Activated CD4-positive, alpha-beta T cell treated with anti-CD3 and anti-CD28 coated beads for 36 hours (primary cell): Measurements from ENCODE around the gene WDR90. TPM values are rescaled to one million over a fixed set of nuclear protein-coding genes. Genes with fewer than 3 reads are reported as not detected.
A peak's percentile ranks its signal among the peaks of the same experiment; 100 is the strongest.

Source experiments
- ATAC-seq: fragments of 200-7000 bp; cut with Tn5 transposase; one replicate; pipeline ENCODE4 v1.10.0; 2021; ENCODE audit warnings: mild to moderate bottlenecking, moderate library complexity
- CTCF ChIA-PET: fragments of 350-600 bp; sonication (Branson Sonifier 250); formaldehyde crosslinking; loops from one replicate; lab custom pipeline; 2021; ENCODE audit warnings: antibody characterized with exemption; lab: Charles Lee
- POLR2A ChIA-PET: fragments of 350-600 bp; sonication (Branson Sonifier 250); formaldehyde crosslinking; loops from one replicate; lab custom pipeline; 2021; ENCODE audit warnings: antibody characterized with exemption, inconsistent platforms; lab: Charles Lee
- DNase-seq: peaks from one replicate; pipeline ENCODE4 v3.0.0-alpha.2; 2020
- H3K27ac Mint-ChIP-seq: one replicate; pipeline ENCODE4 v1.8.0; 2021; ENCODE audit warnings: mixed read lengths
- H3K27me3 Mint-ChIP-seq: one replicate; pipeline ENCODE4 v1.8.0; 2021; ENCODE audit warnings: mixed read lengths
- H3K36me3 Mint-ChIP-seq: one replicate; pipeline ENCODE4 v1.8.0; 2021; ENCODE audit warnings: low read depth, mixed read lengths
- H3K4me1 Mint-ChIP-seq: one replicate; pipeline ENCODE4 v1.8.0; 2021; ENCODE audit warnings: mixed read lengths
- H3K4me3 Mint-ChIP-seq: one replicate; pipeline ENCODE4 v1.8.0; 2021; ENCODE audit warnings: mild to moderate bottlenecking, moderate library complexity, mixed read lengths
- H3K9me3 Mint-ChIP-seq: one replicate; pipeline ENCODE4 v1.8.0; 2021; ENCODE audit warnings: low read depth, mixed read lengths
- intact Hi-C, 2 experiments: fragments of 100-400 bp; cut with DNase I in 1 of 2; cut with micrococcal nuclease in 1 of 2; formaldehyde crosslinking; loops; one replicate each; pipeline versions ENCODE4 v1.14.2 to v1.15.1; 2022 to 2024; cut with DNase I, micrococcal nuclease
- total RNA-seq, 2 experiments: library from RNA; stranded (reverse); gene quantifications; one replicate each; pipeline ENCODE4 v1.2.3, GENCODE V29; 2021

WDR90 gene
- total RNA-seq, 2 experiments from 2014 or later: 43.6 to 55.9 TPM

DNA sequence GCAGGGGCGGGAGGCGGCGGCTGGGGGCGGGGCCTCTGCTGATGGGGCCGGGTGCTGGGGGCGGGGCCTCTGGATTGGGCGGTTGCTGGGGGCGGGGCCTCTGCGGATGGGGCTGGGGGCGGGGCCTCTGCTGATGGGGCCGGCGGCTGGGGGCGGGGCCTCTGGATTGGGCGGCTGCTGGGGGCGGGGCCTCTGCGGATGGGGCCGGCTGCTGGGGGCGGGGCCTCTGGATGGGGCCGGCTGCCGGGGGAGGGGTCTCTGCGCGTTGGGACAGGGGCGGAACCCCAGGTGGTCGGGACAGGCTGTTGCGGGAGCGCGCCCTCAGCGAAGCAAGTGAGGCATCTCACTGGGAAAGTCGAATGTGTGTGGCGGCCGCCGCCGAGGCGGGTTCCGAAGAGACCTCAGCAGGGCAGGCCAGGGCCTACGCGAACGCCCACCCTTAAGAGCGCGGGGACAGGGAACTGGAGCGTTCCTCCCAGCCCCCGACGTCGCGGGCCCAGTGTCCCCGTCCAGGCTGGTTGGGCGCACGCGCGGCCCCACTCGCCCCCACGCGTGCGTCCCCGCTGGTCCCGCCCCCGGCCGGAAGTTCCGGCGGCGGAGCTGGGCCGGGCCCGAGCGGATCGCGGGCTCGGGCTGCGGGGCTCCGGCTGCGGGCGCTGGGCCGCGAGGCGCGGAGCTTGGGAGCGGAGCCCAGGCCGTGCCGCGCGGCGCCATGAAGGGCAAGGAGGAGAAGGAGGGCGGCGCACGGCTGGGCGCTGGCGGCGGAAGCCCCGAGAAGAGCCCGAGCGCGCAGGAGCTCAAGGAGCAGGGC is 30.9 kb downstream of the WDR90 start, which contains the start of gene STUB1:
Gene STUB1 (plus strand): TSS at position 597 of the 811 bp plus-strand sequence. CDS start 116 bp downstream, at position 713.
- ATAC-seq: peak; percentile 52
- H3K4me3 Mint-ChIP-seq: peak within 1 kb of the TSS; percentile 76
- ChIA-PET CTCF (no interaction called here), POLR2A (interaction anchor here (1.0 kb wide), 1 partner anchor 740 kb away, joined by 3 read pairs; the partner anchor contains the start of gene UQCC4)
- H3K9me3 Mint-ChIP-seq: no peaks in the 10 kb centered on the region
- peaks cover 21% of the 10 kb centered on the region for H3K36me3 Mint-ChIP-seq
- peaks cover 2% of the 10 kb centered on the region for H3K27me3 Mint-ChIP-seq
- intact Hi-C loops: loop anchor here (1.0 to 5.0 kb wide), 16 partner anchors 10 to 1092 kb away; partner anchors contain the start of genes METTL26 (in 2 of the 2), ANTKMT (in 1 of the 2), AXIN1 (in 1 of the 2) and CAPN15 (in 1 of the 2)
- peaks cover 37% of the 10 kb centered on the region for H3K4me1 Mint-ChIP-seq
- peak within 1 kb of the TSS; percentile 73 for H3K27ac Mint-ChIP-seq
- DNase-seq: peak; percentile 96

DNA sequence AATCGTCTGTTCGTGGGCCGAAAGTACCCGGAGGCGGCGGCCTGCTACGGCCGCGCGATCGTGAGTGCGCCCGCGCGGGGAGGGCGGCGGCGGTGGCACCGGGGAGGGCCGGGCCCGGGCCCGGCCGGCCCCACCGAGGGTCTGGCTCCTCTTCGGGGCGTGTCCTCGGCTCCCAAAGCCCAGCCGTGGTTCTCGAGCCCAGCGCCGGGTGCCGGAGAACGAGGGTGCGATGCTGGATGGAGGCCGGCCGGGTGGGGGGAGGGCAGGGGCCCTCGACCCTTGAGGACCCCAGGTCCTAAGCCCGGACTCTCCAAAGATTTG is 31.4 kb downstream of the WDR90 start:
- DNase-seq: no peak
- Mint-ChIP-seq H3K9me3 (no peaks in the 10 kb centered on the region), H3K27ac (peak overlapping the region; percentile 47), H3K4me3 (peak overlapping the region; percentile 76), H3K27me3 (no peaks in the 10 kb centered on the region), H3K36me3 (peaks cover 24% of the 10 kb centered on the region), H3K4me1 (peaks cover 35% of the 10 kb centered on the region)
- no peak for ATAC-seq
- ChIA-PET CTCF (interaction anchor here (1.0 kb wide), 1 partner anchor 37 kb away, joined by 4 read pairs; no protein-coding TSS in a partner anchor), POLR2A (no interaction called here)
- intact Hi-C loops: loop anchor here (1.0 to 5.0 kb wide), 12 partner anchors 10 to 1092 kb away; partner anchors contain the start of genes METTL26 (in 2 of the 2), ANTKMT (in 1 of the 2), CAPN15 (in 1 of the 2) and CHTF18 (in 1 of the 2)

DNA sequence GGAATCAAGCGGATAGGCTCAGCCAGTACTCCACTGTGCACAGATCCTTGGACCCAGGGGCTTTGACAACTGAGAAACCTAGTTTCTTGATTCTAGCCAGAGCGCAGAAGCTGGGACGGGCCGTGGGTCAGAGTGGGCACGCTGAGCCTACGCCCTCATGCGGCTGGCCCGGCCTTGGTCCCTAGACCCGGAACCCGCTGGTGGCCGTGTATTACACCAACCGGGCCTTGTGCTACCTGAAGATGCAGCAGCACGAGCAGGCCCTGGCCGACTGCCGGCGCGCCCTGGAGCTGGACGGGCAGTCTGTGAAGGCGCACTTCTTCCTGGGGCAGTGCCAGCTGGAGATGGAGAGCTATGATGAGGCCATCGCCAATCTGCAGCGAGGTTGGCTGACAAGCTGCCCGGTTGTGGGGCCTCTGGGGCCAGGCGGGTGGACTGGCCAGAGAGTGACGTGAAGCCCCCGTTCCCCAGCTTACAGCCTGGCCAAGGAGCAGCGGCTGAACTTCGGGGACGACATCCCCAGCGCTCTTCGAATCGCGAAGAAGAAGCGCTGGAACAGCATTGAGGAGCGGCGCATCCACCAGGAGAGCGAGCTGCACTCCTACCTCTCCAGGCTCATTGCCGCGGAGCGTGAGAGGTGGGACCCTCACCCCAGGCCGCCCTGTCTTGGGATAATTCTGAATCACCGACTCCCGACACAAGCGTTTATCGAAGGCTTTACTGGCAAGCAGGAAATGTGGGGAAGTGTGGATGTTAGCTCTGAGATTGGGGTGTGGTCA is 32.0 kb downstream of the WDR90 start:
- DNase-seq: peak; percentile 40
- POLR2A ChIA-PET: no interaction called here
- peak overlapping the region; percentile 47 for H3K27ac Mint-ChIP-seq

DNA sequence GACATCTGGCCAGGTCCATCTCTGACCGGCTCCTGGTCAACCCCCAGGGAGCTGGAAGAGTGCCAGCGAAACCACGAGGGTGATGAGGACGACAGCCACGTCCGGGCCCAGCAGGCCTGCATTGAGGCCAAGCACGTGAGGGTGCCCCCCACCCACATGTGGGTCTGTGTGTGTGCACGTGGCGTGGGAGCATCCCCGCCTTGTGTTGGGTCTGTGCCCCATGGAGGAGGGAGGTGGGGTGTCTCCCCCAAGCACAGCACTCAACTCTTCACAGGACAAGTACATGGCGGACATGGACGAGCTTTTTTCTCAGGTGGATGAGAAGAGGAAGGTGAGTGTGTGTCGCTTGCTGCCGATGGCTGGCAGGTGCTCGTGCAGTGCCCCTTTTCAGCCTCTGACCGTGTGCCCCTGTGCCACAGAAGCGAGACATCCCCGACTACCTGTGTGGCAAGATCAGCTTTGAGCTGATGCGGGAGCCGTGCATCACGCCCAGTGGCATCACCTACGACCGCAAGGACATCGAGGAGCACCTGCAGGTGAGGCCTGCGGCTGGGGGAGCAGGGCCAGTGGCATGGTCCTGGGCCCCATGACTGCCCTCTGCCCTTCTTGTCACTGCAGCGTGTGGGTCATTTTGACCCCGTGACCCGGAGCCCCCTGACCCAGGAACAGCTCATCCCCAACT is 32.7 kb downstream of the WDR90 start:
- ATAC-seq (no peak), DNase-seq (no peak)
- H3K36me3 Mint-ChIP-seq: peaks cover 32% of the 10 kb centered on the region
- ChIA-PET POLR2A (no interaction called here), CTCF (interaction anchor here (0.6 to 1.0 kb wide), 2 partner anchors 39 to 60 kb away, joined by 4 read pairs; no protein-coding TSS in a partner anchor)
- no peaks in the 10 kb centered on the region for H3K27me3 Mint-ChIP-seq
- peaks cover 34% of the 10 kb centered on the region for H3K4me1 Mint-ChIP-seq
- H3K27ac Mint-ChIP-seq: peak overlapping the region; percentile 26
- intact Hi-C loops: loop anchor here (5.0 kb wide), 7 partner anchors 40 to 1090 kb away; partner anchors contain the start of genes ANTKMT (in 1 of the 2), CAPN15 (in 1 of the 2), DECR2 (in 1 of the 2) and EME2 (in 1 of the 2)
- H3K4me3 Mint-ChIP-seq: peak overlapping the region; percentile 76
- H3K9me3 Mint-ChIP-seq: no peaks in the 10 kb centered on the region

More for the DNA sequence above, 32.0 kb downstream of the WDR90 start:
- Mint-ChIP-seq H3K4me1 (peaks cover 36% of the 10 kb centered on the region), H3K4me3 (peak overlapping the region; percentile 76), H3K27me3 (no peaks in the 10 kb centered on the region), H3K9me3 (no peaks in the 10 kb centered on the region), H3K36me3 (peaks cover 28% of the 10 kb centered on the region)
- CTCF ChIA-PET: interaction anchor here (0.6 to 1.0 kb wide), 2 partner anchors 38 to 59 kb away, joined by 4 read pairs; no protein-coding TSS in a partner anchor
- no peak for ATAC-seq
- intact Hi-C loops: loop anchor here (1.0 to 5.0 kb wide), 12 partner anchors 9 to 1091 kb away; partner anchors contain the start of genes METTL26 (in 2 of the 2), ANTKMT (in 1 of the 2), CAPN15 (in 1 of the 2) and CHTF18 (in 1 of the 2)

DNA sequence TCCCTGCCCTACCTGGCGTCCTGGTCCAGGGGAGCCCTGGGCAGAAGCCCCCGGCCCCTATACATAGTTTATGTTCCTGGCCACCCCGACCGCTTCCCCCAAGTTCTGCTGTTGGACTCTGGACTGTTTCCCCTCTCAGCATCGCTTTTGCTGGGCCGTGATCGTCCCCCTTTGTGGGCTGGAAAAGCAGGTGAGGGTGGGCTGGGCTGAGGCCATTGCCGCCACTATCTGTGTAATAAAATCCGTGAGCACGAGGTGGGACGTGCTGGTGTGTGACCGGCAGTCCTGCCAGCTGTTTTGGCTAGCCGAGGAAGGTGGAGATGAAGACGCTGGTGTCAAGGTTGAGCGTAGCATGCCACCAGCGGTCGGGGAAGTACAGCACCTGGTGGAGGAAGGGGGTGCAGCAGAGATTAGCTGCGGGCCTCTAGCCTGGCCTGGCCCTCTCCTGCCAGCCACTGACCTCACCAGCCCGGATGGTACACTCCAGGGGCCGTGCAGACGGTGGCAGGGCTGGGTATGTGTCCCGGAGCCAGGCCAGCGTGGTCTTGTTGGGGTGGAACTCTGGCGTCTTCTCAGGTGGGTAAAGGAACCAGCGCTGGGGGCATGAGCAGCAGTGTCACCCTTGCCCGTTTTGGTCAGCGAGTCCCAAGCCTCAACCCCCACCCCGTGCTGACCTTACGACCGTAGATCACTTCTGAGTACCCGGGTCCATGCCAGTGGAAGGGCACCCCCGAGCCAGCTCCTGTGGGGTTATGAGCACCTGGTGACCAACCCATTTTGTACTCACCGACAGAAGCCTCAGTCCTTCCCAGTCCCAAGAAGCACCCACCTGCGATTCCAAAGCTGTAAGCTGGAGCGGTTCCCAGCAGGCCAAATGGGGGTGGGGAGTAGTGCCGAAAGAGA is 33.6 kb downstream of the WDR90 start:
- Mint-ChIP-seq H3K27ac (peak overlapping the region; percentile 58), H3K27me3 (no peaks in the 10 kb centered on the region), H3K4me1 (peaks cover 34% of the 10 kb centered on the region), H3K4me3 (peak overlapping the region; percentile 76), H3K9me3 (no peaks in the 10 kb centered on the region), H3K36me3 (peaks cover 32% of the 10 kb centered on the region)
- intact Hi-C loops: loop anchor here (5.0 kb wide), 7 partner anchors 40 to 1090 kb away; partner anchors contain the start of genes ANTKMT (in 1 of the 2), CAPN15 (in 1 of the 2), DECR2 (in 1 of the 2) and EME2 (in 1 of the 2)
- no peak for ATAC-seq
- ChIA-PET POLR2A (no interaction called here), CTCF (interaction anchor here (0.6 kb wide), 1 partner anchor 195 kb away, joined by 4 read pairs; no protein-coding TSS in a partner anchor)
- no peak for DNase-seq

DNA sequence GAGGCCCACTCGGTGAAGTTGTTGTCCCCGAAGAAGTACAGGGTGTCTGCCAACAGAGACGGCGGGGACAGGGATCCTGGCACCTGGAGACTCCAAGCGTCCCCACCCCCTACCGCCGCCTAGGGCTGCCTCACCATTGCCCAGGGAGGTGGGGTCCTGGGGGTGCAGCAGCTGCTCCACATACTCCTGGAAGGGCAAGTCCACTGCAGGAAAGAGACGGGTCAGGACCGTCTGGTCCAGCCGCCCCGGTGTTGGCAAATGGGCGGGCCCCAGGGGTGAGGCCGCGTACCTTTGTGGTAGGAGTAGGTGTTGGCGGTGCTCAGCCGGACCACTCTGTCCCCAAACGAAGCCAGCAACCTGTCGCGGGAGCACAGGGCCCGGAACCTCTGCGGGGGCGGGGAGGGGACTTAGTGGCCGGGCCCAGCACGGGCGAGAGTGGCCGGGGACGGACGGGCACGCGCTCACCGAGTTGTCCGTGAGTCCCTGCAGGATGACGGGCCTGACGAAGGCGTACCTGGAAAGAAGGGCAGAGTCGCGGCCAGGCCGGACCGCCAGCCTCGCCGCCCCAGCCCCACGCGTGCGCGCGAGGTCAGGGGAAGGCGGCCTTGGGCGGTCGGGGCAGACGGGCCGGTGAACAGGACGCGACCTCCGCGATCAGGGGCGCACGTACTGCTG is 34.4 kb downstream of the WDR90 start:
- Mint-ChIP-seq H3K4me3 (peak overlapping the region; percentile 76), H3K36me3 (peaks cover 32% of the 10 kb centered on the region), H3K27me3 (no peaks in the 10 kb centered on the region), H3K9me3 (no peaks in the 10 kb centered on the region), H3K4me1 (peaks cover 36% of the 10 kb centered on the region), H3K27ac (peak overlapping the region; percentile 58)
- intact Hi-C loops: loop anchor here (1.0 to 5.0 kb wide), 13 partner anchors 15 to 1089 kb away; partner anchors contain the start of genes ANTKMT (in 2 of the 2), METTL26 (in 2 of the 2), CAPN15 (in 1 of the 2) and CHTF18 (in 1 of the 2)
- CTCF ChIA-PET: interaction anchor here (0.6 to 1.0 kb wide), 3 partner anchors 29 to 258 kb away, joined by 3 to 4 read pairs (median 4); partner anchors contain the start of gene RAB11FIP3
- DNase-seq (peak; percentile 41), ATAC-seq (no peak)
- POLR2A ChIA-PET: no interaction called here

DNA sequence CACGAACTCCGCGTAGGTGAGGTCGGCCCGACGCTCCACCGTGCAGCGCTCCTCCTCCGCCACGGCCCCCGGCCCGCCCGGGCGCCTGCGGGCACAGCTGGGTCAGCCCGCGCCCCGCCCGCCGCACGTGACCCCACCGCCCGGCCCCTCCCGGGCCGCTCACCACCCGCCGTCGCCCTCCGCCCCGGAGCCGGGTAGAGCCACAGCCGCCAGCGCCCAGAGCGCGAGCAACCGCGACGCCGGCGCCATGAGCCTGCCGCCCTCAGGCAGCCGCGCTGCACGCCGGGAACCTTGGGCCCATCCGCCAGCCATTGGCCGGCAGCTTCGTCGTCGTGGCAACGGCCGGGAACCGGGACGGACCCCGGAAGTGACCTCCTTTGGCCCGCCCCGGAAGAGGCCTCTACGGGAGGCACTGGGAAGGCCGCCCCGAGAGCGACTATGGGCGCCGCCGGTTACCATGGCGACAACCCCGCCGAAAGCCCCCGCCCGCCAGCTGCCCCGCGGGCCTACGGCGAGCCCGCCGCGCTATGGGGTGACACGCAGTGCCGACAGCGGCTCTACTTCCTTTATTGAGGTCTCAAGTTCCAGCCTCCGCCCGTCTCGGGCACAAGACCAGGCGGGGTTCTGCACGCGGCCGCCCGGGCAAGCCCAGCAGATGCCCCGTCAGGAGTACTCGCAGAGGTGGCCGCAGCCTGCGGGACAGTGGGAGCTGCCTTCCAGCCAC is 35.1 kb downstream of the WDR90 start, which contains the start of gene JMJD8:
Gene JMJD8 (minus strand): TSS at position 264 of the 724 bp plus-strand sequence. CDS start 15 bp downstream, at position 249.
- peak within 1 kb of the TSS; percentile 58 for H3K27ac Mint-ChIP-seq
- intact Hi-C loops: loop anchor here (1.0 to 5.0 kb wide), 13 partner anchors 15 to 1088 kb away; partner anchors contain the start of genes ANTKMT (in 2 of the 2), METTL26 (in 2 of the 2), CAPN15 (in 1 of the 2) and CHTF18 (in 1 of the 2)
- CTCF ChIA-PET: interaction anchor here (0.6 to 1.0 kb wide), 2 partner anchors 28 to 259 kb away, joined by 3 to 4 read pairs; partner anchors contain the start of gene RAB11FIP3
- POLR2A ChIA-PET: no interaction called here
- no peaks in the 10 kb centered on the region for H3K9me3 Mint-ChIP-seq
- H3K27me3 Mint-ChIP-seq: no peaks in the 10 kb centered on the region
- DNase-seq (peak; percentile 99), ATAC-seq (peak; percentile 80)
- H3K4me1 Mint-ChIP-seq: peaks cover 40% of the 10 kb centered on the region
- H3K4me3 Mint-ChIP-seq: peak within 1 kb of the TSS; percentile 76
- H3K36me3 Mint-ChIP-seq: peaks cover 32% of the 10 kb centered on the region

DNA sequence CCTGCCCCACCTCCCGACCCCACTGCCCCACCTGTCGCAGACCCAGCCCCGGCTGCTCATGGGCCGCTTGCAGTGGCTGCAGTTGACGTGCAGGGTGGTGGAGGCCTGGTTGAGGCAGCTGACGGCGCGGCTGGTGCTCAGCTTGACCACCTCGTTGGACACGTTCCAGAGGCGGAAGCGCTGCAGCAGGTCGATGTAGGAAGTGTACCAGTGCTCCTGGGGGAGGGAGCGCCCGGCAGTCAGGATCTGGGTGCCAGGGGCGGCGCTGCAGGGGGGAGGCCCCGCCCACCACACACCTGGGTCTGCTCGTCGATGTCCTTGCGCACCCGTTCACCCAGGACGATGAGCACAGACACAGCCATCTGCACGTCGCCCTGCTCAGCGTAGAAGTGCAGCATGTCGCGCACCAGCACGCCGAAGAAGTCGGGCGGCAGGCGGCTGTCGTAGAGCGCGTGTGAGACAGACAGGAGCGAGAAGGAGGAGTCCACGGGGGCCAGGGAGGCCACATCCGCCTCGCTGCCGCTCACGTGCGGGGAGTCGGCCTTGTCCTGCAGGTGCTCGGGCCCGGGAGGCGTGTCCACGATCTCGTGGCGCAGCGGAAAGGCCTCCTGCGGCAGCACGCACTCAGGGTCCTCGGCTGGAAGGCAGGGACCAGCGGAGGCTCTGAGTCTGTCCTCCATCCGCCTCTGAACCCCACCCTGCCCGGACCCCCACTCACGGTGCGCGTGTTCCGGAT is 36.0 kb downstream of the WDR90 start:
- H3K4me3 Mint-ChIP-seq: no peak overlapping the region
- CTCF ChIA-PET: no interaction called here
- no peaks in the 10 kb centered on the region for H3K9me3 Mint-ChIP-seq
- no peak for ATAC-seq
- no peaks in the 10 kb centered on the region for H3K27me3 Mint-ChIP-seq
- peaks cover 42% of the 10 kb centered on the region for H3K4me1 Mint-ChIP-seq
- H3K36me3 Mint-ChIP-seq: peaks cover 32% of the 10 kb centered on the region
- DNase-seq: no peak
- POLR2A ChIA-PET: no interaction called here
- intact Hi-C loops: loop anchor here (1.0 to 5.0 kb wide), 13 partner anchors 16 to 1087 kb away; partner anchors contain the start of genes ANTKMT (in 2 of the 2), METTL26 (in 2 of the 2), CAPN15 (in 1 of the 2) and CHTF18 (in 1 of the 2)
- no peak overlapping the region for H3K27ac Mint-ChIP-seq
